H1 (cell line): ENCODE results near the gene ANAPC5. TPM values are rescaled to one million over a fixed set of nuclear protein-coding genes. Genes with fewer than 3 reads are reported as not detected.

Experiments
- ASH2L ChIP-seq: fragments of 200-600, 300-600 bp; sonication (generic); IDR thresholded peaks from one replicate; pipeline ENCODE4 v1.7.1; 2017; ENCODE audit warnings: low read length
- BACH1 ChIP-seq: IDR thresholded peaks from 2 replicates; pipeline ENCODE4 v1.6.1; 2012; ENCODE audit warnings: low read length, improper control_type of control experiment
- JUN ChIP-seq: IDR thresholded peaks from 2 replicates; pipeline ENCODE4 v1.6.1; 2011; ENCODE audit warnings: low read depth, mild to moderate bottlenecking, improper control_type of control experiment, low read length
- KDM4A ChIP-seq: IDR thresholded peaks from one replicate; pipeline ENCODE4 v1.7.1; 2012; ENCODE audit warnings: low read depth, mild to moderate bottlenecking, moderate library complexity, low read length, inconsistent platforms; ENCODE audit not compliant: severe bottlenecking
- SIN3A ChIP-seq, 2 experiments: IDR thresholded peaks in 1 of 2; conservative IDR thresholded peaks in 1 of 2; 2 replicates each; pipeline ENCODE4 v1.6.1; 2011 to 2012; ENCODE audit warnings: low read length in 2 of 2, improper control_type of control experiment in 1 of 2, low read depth in 1 of 2, mild to moderate bottlenecking in 1 of 2
- TAF1 ChIP-seq: IDR thresholded peaks from 2 replicates; pipeline ENCODE4 v1.6.1; 2011; ENCODE audit warnings: mild to moderate bottlenecking, low read depth, low read length
- TAF7 ChIP-seq: optimal IDR thresholded peaks from 2 replicates; pipeline ENCODE3; 2011; ENCODE audit warnings: low read depth, mild to moderate bottlenecking, inconsistent platforms, low read length, moderate library complexity, borderline replicate concordance
- YY1 ChIP-seq: IDR thresholded peaks from 2 replicates; pipeline ENCODE4 v1.6.1; 2011; ENCODE audit warnings: low read depth, mild to moderate bottlenecking, low read length
- ZNF274 ChIP-seq: IDR thresholded peaks from 2 replicates; pipeline ENCODE4 v1.7.0; 2012; ENCODE audit warnings: low read length, borderline replicate concordance; ENCODE audit errors: extremely low read depth
- polyA plus RNA-seq, 7 experiments: library from polyadenylated mRNA; depleted of rRNA in 3 of 7; stranded (reverse) in 5 of 7; unstranded in 2 of 7; fragments of >200 nt in 5 of 7; fragments of 200-250 nt in 2 of 7; gene quantifications; 1 replicate in 5 of 7; 2 replicates in 1 of 7; 4 replicates in 1 of 7; pipeline versions ENCODE4 v1.2.1 to v1.2.3, GENCODE V29; 2011 to 2013; ENCODE audit warnings: missing spikeins in 2 of 7, mixed read lengths in 2 of 7
- total RNA-seq: library from RNA; stranded (reverse); fragmentation: NEBNext Ultra II Directional; extraction: Animal tissue kit (Norgen Biotek cat#: 25700); gene quantifications from 2 replicates; pipeline ENCODE4 v1.2.1, GENCODE V29; 2021
- TF ChIP-seq, protein P1 (sequence below): IDR thresholded peaks from 2 replicates; pipeline ENCODE4 v1.6.1; 2012; ENCODE audit warnings: inconsistent platforms

ANAPC5 gene
- total and polyA plus RNA-seq, 2 of the 8 experiments (the other 6 are each of a cell fraction or from before 2014, with no cell fraction given) = 103 to 127 TPM

DNA sequence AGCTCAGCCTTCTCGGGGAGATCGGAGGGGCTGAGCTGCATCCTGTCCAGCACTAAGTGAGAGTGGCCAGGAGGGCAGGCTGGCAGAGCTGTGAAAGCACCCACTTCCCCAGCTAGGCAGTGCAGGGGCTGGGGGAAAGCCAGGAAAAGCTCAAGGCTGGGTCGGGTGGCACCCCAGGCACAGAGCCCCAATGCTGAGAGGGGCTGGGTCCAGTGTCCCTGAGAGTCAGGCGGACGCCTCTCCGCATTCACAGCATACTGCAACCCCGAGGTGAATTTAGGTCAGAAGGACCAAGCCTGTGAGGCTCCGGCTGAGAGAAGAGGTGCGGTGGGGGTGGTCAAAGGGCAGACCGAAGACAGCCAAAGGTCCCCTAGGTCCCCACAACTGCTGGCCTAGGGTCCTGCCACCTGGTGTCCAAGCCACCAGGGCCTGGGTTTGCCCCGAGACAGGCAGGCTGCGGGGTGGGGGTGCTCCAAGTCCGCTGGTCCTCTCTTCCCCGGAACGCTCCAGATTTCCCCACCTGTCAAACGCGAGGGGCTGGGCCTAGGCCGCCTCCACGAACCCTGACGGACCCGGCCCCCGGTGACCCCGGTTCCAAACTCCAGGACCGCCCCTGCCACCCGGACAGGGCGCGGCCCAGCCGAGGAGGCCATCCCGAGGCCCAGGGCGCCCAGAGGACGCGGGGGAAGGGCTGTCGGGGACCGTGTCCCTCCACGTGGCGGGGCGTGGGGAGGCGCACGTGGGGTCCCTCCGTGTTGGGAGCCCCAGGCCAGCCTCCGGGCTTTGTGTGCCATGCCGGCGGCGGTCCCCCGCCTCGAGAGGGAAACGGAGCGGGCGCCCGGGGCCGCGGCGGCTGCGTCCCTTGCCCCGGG, 56.2 kb downstream of the ANAPC5 start (continued):
- TF ChIP-seq SIN3A (conservative IDR thresholded peaks at IDR 0.05 in 1 of 2, IDR thresholded peaks at IDR 0.05 in 1 of 2; ENCODE audit: low read depth in 1 of 2, low read length in 2 of 2) (peak; percentile 10 to 87; a peak in 2 of 4 replicates), ZNF274 (no peak), BACH1 (no peak), ASH2L (peak; percentile 3), YY1 (no peak), JUN (no peak), TAF1 (0 out of 2 replicates have a peak, but pooled peaks have one; percentile 16), KDM4A (peak; percentile 65), TAF7 (no peak)
- TF ChIP-seq, protein P1, sequence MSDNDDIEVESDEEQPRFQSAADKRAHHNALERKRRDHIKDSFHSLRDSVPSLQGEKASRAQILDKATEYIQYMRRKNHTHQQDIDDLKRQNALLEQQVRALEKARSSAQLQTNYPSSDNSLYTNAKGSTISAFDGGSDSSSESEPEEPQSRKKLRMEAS = peak; percentile 77
